Effector memory CD8-positive, alpha-beta T cell (primary cell): ENCODE data around the gene HSPA4L.

Source experiments
- ATAC-seq: fragments of 150-1000 bp; cut with Tn5 transposase; replicated peaks from 2 replicates; pipeline ENCODE4 v1.10.0; 2021; ENCODE audit warnings: mild to moderate bottlenecking, moderate library complexity
- DNase-seq, 3 experiments: peaks; one replicate each; pipeline ENCODE4 v3.0.0; 2021
- H3K27ac Mint-ChIP-seq, 2 donors: one replicate each; pipeline ENCODE4 v1.8.0; 2022; ENCODE audit warnings: mild to moderate bottlenecking in 2 of 2, mixed read lengths in 2 of 2, moderate library complexity in 2 of 2
- H3K27me3 Mint-ChIP-seq, 2 donors: one replicate each; pipeline ENCODE4 v1.8.0; 2022; ENCODE audit warnings: mixed read lengths in 2 of 2
- H3K36me3 Mint-ChIP-seq: one replicate; pipeline ENCODE4 v1.8.0; 2022; ENCODE audit warnings: mild to moderate bottlenecking, moderate library complexity, mixed read lengths; ENCODE audit not compliant: insufficient read depth
- H3K4me1 Mint-ChIP-seq, 2 donors: one replicate each; pipeline ENCODE4 v1.8.0; 2022; ENCODE audit warnings: low read depth in 2 of 2, mixed read lengths in 2 of 2
- H3K4me3 Mint-ChIP-seq, 2 donors: one replicate each; pipeline ENCODE4 v1.8.0; 2022; ENCODE audit warnings: mild to moderate bottlenecking in 2 of 2, mixed read lengths in 2 of 2, moderate library complexity in 2 of 2
- H3K9me3 Mint-ChIP-seq, 2 donors: one replicate each; pipeline ENCODE4 v1.8.0; 2022; ENCODE audit warnings: mixed read lengths in 2 of 2

HSPA4L gene

GRCh38 chr4:127856813-127857447, 74.8 kb downstream of the HSPA4L start:
- H3K4me3 Mint-ChIP-seq, result no peak overlapping the region
- ATAC-seq (no peak), DNase-seq (no peak)
- H3K27me3 Mint-ChIP-seq, result no peaks in the 10 kb centered on the region
- H3K9me3 Mint-ChIP-seq, result peaks cover 4 to 16% of the 10 kb centered on the region in 2 donors
- H3K27ac Mint-ChIP-seq, result no peak overlapping the region
- H3K4me1 Mint-ChIP-seq, result no peaks in the 10 kb centered on the region
- H3K36me3 Mint-ChIP-seq, result no peaks in the 10 kb centered on the region

DNA sequence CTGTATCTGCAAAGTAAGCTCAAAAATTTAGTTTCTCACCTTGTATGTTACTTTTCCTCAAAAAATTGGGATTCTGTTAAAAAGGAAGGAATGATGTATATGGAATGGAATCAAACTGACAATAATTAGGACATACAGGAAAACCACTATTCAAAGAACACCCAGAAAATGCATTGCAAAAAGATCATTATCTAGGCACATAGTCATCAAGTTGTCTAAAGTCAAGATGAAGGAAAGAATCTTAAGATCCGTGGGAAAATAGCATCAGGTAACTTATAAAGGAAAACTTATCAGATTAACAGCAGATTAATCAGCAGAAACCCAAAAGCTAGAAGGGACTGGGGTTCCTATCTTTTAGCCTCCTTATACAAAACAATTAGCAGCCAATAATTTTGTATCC, 75.5 kb downstream of the HSPA4L start:
- H3K27me3 Mint-ChIP-seq, result no peaks in the 10 kb centered on the region
- peaks cover 1 to 3% of the 10 kb centered on the region in 2 donors for H3K4me1 Mint-ChIP-seq
- peaks cover 4 to 15% of the 10 kb centered on the region in 2 donors for H3K9me3 Mint-ChIP-seq
- DNase-seq, result no peak
- no peak for ATAC-seq
- no peak overlapping the region for H3K4me3 Mint-ChIP-seq
- H3K36me3 Mint-ChIP-seq, result no peaks in the 10 kb centered on the region
- no peak overlapping the region for H3K27ac Mint-ChIP-seq

GRCh38 chr4:127868196-127868595, 86.1 kb downstream of the HSPA4L start:
- no peaks in the 10 kb centered on the region for H3K36me3 Mint-ChIP-seq
- ATAC-seq, result no peak
- H3K27me3 Mint-ChIP-seq, result no peaks in the 10 kb centered on the region
- H3K9me3 Mint-ChIP-seq, result no peaks in the 10 kb centered on the region
- no peak for DNase-seq
- no peaks in the 10 kb centered on the region for H3K4me1 Mint-ChIP-seq
- no peak overlapping the region for H3K4me3 Mint-ChIP-seq
- H3K27ac Mint-ChIP-seq, result no peak overlapping the region

GRCh38 chr4:127870281-127870680, 88.2 kb downstream of the HSPA4L start:
- no peak overlapping the region for H3K4me3 Mint-ChIP-seq
- H3K36me3 Mint-ChIP-seq, result no peaks in the 10 kb centered on the region

DNA sequence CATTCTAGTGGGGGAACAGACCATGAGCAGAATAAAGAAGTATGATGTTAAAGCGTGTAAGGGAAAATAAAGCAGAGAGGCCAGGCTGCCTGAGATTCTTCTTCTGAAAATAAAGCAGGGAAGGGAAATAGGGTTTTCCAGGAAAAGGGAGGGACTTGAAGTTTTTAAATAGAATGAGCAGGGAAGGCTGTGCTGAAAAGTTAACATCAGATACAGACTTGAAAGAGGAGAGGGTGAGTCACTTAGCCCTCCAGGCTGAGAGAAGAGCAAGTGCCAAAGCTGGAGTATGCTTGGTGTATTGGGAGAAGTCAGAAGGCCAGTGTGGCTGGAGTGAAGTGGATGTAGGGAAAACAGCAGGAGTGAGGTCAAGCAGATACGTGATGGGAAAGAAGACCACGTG, 88.6 kb downstream of the HSPA4L start:
- Mint-ChIP-seq H3K9me3 (no peaks in the 10 kb centered on the region), H3K27ac (no peak overlapping the region), H3K36me3 (no peaks in the 10 kb centered on the region), H3K4me1 (no peaks in the 10 kb centered on the region), H3K4me3 (no peak overlapping the region), H3K27me3 (no peaks in the 10 kb centered on the region)
- no peak for DNase-seq
- no peak for ATAC-seq

More at GRCh38 chr4:127870281-127870680, 88.2 kb downstream of the HSPA4L start:
- DNase-seq (no peak), ATAC-seq (no peak)
- H3K27me3 Mint-ChIP-seq, result no peaks in the 10 kb centered on the region
- no peaks in the 10 kb centered on the region for H3K4me1 Mint-ChIP-seq
- H3K27ac Mint-ChIP-seq, result no peak overlapping the region
- no peaks in the 10 kb centered on the region for H3K9me3 Mint-ChIP-seq

- H3K27me3 Mint-ChIP-seq, result no peaks in the 10 kb centered on the region
- H3K36me3 Mint-ChIP-seq, result peaks cover 13% of the 10 kb centered on the region
- DNase-seq (no peak), ATAC-seq (no peak)
- H3K4me3 Mint-ChIP-seq, result no peak overlapping the region
- no peak overlapping the region for H3K27ac Mint-ChIP-seq
- no peaks in the 10 kb centered on the region for H3K9me3 Mint-ChIP-seq
- H3K4me1 Mint-ChIP-seq, result peaks cover 6 to 8% of the 10 kb centered on the region in 2 donors
Observed at GRCh38 chr4:127875791-127876190, 93.7 kb downstream of the HSPA4L start.

DNA sequence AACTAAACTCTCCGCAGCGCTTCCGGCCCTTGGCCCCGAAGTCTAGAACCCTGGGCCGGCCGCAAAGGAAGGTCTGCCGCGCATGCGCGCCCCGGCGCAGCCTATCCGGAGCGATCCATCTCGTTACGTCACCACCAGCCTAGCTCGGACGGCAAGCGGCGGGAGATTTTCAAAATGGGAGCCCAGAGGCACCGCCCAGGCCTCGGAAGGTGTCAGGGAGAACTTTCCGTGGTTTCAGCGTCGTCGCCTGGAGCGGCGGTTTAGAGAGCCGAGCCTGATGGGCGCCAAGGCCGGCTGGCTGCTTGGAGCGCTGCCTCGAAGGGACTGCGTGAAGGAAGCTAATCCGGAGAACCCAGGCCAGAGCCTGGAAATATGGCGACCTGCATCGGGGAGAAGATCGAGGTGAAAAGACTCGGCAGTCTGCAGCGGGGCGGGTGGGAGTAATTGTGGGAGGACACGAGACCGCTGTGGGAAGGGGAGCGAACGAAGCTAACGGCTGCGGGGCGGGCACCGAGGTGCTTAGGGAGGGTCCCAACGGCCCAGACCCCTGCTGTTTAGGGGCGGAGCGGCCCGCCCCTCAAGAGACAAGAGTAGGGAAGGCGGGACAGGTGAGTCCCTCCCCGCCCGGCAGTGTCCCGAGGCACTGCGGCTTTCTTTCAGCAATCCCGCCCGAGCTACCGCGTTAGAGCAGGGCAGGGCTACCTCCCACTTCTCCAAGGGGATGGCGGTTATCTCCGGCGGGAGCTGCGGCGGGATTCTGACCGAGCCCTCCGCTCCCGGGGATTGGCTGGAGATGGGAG, 98.8 kb downstream of the HSPA4L start, which contains the start of gene PLK4:
PLK4 (plus strand) TSS at position 131 of the 800 bp plus-strand sequence; CDS start at position 373, 242 bp downstream.
- DNase-seq, result peak; percentile 91 to 93 (median 93)
- Mint-ChIP-seq H3K4me3 (peak within 1 kb of the TSS; percentile 100), H3K36me3 (peaks cover 16% of the 10 kb centered on the region), H3K27me3 (no peaks in the 10 kb centered on the region), H3K27ac (peak within 1 kb of the TSS; percentile 98), H3K9me3 (no peaks in the 10 kb centered on the region), H3K4me1 (peaks cover 11 to 18% of the 10 kb centered on the region in 2 donors)
- peak; percentile 94 for ATAC-seq

DNA sequence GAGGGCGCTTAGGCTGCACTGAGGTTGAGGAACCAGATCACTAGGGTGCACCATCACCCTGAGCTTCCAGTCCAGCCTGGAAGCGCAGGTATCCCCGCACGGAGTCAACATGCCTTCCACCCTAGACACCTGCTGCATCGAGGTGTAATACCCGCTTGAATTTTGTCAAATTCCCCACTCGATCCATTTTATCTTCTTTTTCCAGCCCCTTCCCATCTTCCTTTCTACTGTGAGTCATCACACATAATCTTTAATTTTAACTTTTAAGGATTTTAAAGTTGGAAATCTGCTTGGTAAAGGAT, 99.4 kb downstream of the HSPA4L start:
- Mint-ChIP-seq H3K27me3 (no peaks in the 10 kb centered on the region), H3K27ac (peak overlapping the region; percentile 98), H3K4me1 (peaks cover 11 to 18% of the 10 kb centered on the region in 2 donors), H3K4me3 (peak overlapping the region; percentile 100), H3K36me3 (peaks cover 16% of the 10 kb centered on the region), H3K9me3 (no peaks in the 10 kb centered on the region)
- DNase-seq, result no peak
- peak; percentile 4 for ATAC-seq

GRCh38 chr4:127888559-127888958, 106.4 kb downstream of the HSPA4L start:
- H3K27me3 Mint-ChIP-seq, result no peaks in the 10 kb centered on the region
- no peak for DNase-seq
- H3K4me1 Mint-ChIP-seq, result no peaks in the 10 kb centered on the region
- H3K9me3 Mint-ChIP-seq, result no peaks in the 10 kb centered on the region
- no peak overlapping the region for H3K4me3 Mint-ChIP-seq
- no peak for ATAC-seq
- H3K36me3 Mint-ChIP-seq, result no peaks in the 10 kb centered on the region
- H3K27ac Mint-ChIP-seq, result peak overlapping the region in 1 of 2 donors; percentile 15

DNA sequence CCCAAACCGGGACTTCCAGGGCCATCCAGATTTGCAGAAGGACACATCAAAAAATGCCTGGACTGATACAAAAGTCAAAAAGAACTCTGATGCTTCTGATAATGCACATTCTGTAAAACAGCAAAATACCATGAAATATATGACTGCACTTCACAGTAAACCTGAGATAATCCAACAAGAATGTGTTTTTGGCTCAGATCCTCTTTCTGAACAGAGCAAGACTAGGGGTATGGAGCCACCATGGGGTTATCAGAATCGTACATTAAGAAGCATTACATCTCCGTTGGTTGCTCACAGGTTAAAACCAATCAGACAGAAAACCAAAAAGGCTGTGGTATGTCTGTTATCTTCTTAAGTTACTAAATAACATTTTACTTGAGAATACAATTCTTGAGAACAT, 107.8 kb downstream of the HSPA4L start:
- Mint-ChIP-seq H3K27ac (no peak overlapping the region), H3K36me3 (peaks cover 5% of the 10 kb centered on the region)
- ATAC-seq, result no peak

More for the DNA sequence above, 107.8 kb downstream of the HSPA4L start:
- DNase-seq, result no peak
- H3K4me1 Mint-ChIP-seq, result no peaks in the 10 kb centered on the region
- H3K9me3 Mint-ChIP-seq, result no peaks in the 10 kb centered on the region
- H3K4me3 Mint-ChIP-seq, result no peak overlapping the region
- H3K27me3 Mint-ChIP-seq, result no peaks in the 10 kb centered on the region
